HUES6 (cell line): Measurements from ENCODE around the gene BTG4.

ENCODE experiments used
- H3K27ac ChIP-seq: 2 replicates; pipeline ENCODE4 v1.7.0; 2013; ENCODE audit warnings: low read depth, mild to moderate bottlenecking, low read length, inconsistent platforms
- H3K27me3 ChIP-seq: 2 replicates; pipeline ENCODE4 v1.6.1; 2013; ENCODE audit warnings: low read length; ENCODE audit not compliant: control insufficient read depth, insufficient read depth
- H3K36me3 ChIP-seq: 2 replicates; pipeline ENCODE4 v1.6.1; 2013; ENCODE audit warnings: low read length; ENCODE audit not compliant: control insufficient read depth, insufficient read depth
- H3K4me1 ChIP-seq: 2 replicates; pipeline ENCODE4 v1.6.1; 2013; ENCODE audit warnings: low read length; ENCODE audit not compliant: control insufficient read depth, insufficient read depth
- H3K4me3 ChIP-seq: 2 replicates; pipeline ENCODE4 v1.5.1; 2013; ENCODE audit warnings: low read depth, low read length
- H3K9ac ChIP-seq: one replicate; pipeline ENCODE4 v1.6.1; 2013; ENCODE audit warnings: mild to moderate bottlenecking, low read length
- H3K9me3 ChIP-seq: 2 replicates; pipeline ENCODE4 v1.6.1; 2013; ENCODE audit warnings: low read depth, low read length; ENCODE audit not compliant: control insufficient read depth, insufficient read depth

The BTG4 gene

GRCh38 chr11:111490496-111490895 is 21.7 kb downstream of the BTG4 start:
- Histone ChIP-seq H3K4me1 (peaks cover 9% of the 10 kb centered on the region; the same call in 1 of the 2 replicates), H3K36me3 (no peaks in the 10 kb centered on the region), H3K9me3 (peaks cover 7% of the 10 kb centered on the region; the same call in 1 of the 2 replicates), H3K27me3 (no peaks in the 10 kb centered on the region), H3K9ac (no peak overlapping the region), H3K27ac (no peak overlapping the region), H3K4me3 (no peak overlapping the region)

GRCh38 chr11:111483431-111483830 is 28.8 kb downstream of the BTG4 start:
- no peak overlapping the region for H3K4me3 ChIP-seq
- H3K9ac ChIP-seq = no peak overlapping the region

DNA sequence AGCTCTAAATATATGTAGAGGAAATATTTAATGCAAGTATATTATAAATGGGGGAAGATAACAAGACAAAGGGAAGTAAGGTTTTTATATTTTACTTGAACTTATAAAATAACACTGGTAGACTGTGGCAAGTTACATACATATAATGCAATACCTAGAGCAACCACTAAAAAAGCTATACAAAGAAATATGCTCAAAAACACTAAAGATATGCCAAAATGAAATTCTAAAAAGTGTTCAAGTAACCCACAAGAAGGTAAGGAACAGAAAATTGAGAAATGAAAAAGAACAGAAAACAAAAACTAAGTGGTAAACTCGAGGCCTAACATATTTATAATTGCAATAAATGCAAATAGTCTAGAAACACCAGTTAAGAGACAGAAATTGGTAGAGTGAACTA is 32.5 kb downstream of the BTG4 start:
- Histone ChIP-seq H3K4me3 (no peak overlapping the region), H3K27ac (no peak overlapping the region), H3K4me1 (no peaks in the 10 kb centered on the region), H3K36me3 (no peaks in the 10 kb centered on the region), H3K9ac (no peak overlapping the region), H3K27me3 (no peaks in the 10 kb centered on the region), H3K9me3 (peaks cover 4% of the 10 kb centered on the region; the same call in 1 of the 2 replicates)

More at GRCh38 chr11:111483431-111483830, 28.8 kb downstream of the BTG4 start:
- no peaks in the 10 kb centered on the region for H3K36me3 ChIP-seq
- H3K27me3 ChIP-seq = no peaks in the 10 kb centered on the region
- no peak overlapping the region for H3K27ac ChIP-seq
- no peaks in the 10 kb centered on the region for H3K4me1 ChIP-seq
- H3K9me3 ChIP-seq = peaks cover 8% of the 10 kb centered on the region; the same call in 1 of the 2 replicates

GRCh38 chr11:111477898-111478297 is 34.3 kb downstream of the BTG4 start:
- H3K4me3 ChIP-seq = no peak overlapping the region

DNA sequence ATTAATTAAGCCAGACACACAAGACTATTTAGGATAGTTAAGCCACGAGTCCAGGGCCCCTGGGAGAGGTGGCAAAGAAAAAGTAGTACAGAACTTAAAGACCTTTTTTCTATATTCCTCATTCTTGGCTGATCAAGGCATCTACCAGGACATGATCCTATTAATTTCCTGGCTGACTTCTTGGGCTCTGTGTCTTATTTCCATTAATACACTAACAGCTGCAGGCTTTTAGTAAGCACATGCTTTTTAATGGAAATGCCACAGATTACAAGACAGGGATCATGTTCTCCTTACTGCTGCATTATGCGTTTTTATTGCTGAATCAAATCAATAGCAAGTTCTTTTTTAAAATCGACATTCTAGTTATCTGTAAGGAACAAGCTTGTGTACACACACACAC is 35.2 kb downstream of the BTG4 start:
- H3K9me3 ChIP-seq = peaks cover 5% of the 10 kb centered on the region; the same call in 1 of the 2 replicates
- H3K4me1 ChIP-seq = no peaks in the 10 kb centered on the region
- no peaks in the 10 kb centered on the region for H3K36me3 ChIP-seq
- no peak overlapping the region for H3K4me3 ChIP-seq
- no peak overlapping the region for H3K27ac ChIP-seq
- H3K9ac ChIP-seq = no peak overlapping the region
- H3K27me3 ChIP-seq = no peaks in the 10 kb centered on the region

More at GRCh38 chr11:111477898-111478297, 34.3 kb downstream of the BTG4 start:
- no peaks in the 10 kb centered on the region for H3K27me3 ChIP-seq
- H3K9me3 ChIP-seq = peaks cover 5% of the 10 kb centered on the region; the same call in 1 of the 2 replicates
- H3K27ac ChIP-seq = no peak overlapping the region
- no peaks in the 10 kb centered on the region for H3K4me1 ChIP-seq
- no peak overlapping the region for H3K9ac ChIP-seq
- no peaks in the 10 kb centered on the region for H3K36me3 ChIP-seq

DNA sequence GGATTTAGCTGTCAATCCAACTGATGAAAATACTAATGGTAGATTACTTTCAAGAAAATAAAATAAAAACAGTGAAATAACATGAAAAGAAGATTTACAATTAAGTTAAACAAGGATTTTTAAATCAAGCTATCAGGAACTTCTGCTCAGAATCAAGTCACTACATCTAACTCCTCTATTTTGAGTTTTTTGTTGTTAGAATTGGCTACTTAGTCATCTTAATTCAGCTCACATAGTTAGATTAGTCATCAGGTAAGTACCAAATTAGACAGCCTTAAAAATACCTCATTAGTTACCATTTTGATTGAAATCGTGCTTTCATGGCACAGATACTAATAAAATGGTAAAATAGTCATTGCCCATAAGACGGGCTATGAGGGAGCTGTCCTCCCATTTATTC is 35.8 kb downstream of the BTG4 start:
- no peaks in the 10 kb centered on the region for H3K36me3 ChIP-seq
- H3K9ac ChIP-seq = no peak overlapping the region
- H3K4me1 ChIP-seq = no peaks in the 10 kb centered on the region
- peaks cover 5% of the 10 kb centered on the region; the same call in 1 of the 2 replicates for H3K9me3 ChIP-seq
- no peak overlapping the region for H3K27ac ChIP-seq
- H3K27me3 ChIP-seq = no peaks in the 10 kb centered on the region
- no peak overlapping the region for H3K4me3 ChIP-seq

GRCh38 chr11:111474432-111474831 is 37.8 kb downstream of the BTG4 start:
- H3K36me3 ChIP-seq = no peaks in the 10 kb centered on the region
- H3K9ac ChIP-seq = no peak overlapping the region
- H3K27me3 ChIP-seq = no peaks in the 10 kb centered on the region
- H3K4me3 ChIP-seq = no peak overlapping the region
- H3K27ac ChIP-seq = no peak overlapping the region
- no peaks in the 10 kb centered on the region for H3K4me1 ChIP-seq
- peaks cover 5% of the 10 kb centered on the region; the same call in 1 of the 2 replicates for H3K9me3 ChIP-seq

- Histone ChIP-seq H3K36me3 (no peaks in the 10 kb centered on the region), H3K9ac (no peak overlapping the region), H3K4me1 (no peaks in the 10 kb centered on the region), H3K9me3 (peaks cover 5% of the 10 kb centered on the region; the same call in 1 of the 2 replicates), H3K27me3 (no peaks in the 10 kb centered on the region), H3K27ac (no peak overlapping the region), H3K4me3 (no peak overlapping the region)
Observed at GRCh38 chr11:111472228-111472627, 40.0 kb downstream of the BTG4 start.

DNA sequence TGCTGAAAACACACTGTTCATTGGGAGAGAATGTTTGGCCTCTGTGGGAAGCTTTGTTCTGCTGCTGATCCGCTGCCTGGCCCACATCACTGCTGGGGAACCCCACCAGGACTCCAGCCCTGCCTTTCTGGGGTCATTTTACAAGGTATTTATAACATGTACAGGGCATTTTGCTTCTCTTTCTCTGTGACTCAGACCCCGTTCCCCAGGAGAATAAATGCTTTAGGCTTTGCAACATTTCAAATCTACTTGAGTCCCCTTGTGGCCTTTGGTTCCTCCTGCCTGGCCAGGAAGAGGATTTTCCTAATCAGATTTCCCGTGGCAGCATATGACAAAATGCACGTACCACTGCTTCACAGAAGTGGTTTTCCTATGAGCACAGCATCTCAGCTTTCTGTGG is 43.0 kb downstream of the BTG4 start:
- no peaks in the 10 kb centered on the region for H3K27me3 ChIP-seq
- no peak overlapping the region for H3K9ac ChIP-seq
- no peak overlapping the region for H3K4me3 ChIP-seq
- no peaks in the 10 kb centered on the region for H3K4me1 ChIP-seq
- H3K9me3 ChIP-seq = no peaks in the 10 kb centered on the region
- H3K36me3 ChIP-seq = no peaks in the 10 kb centered on the region
- H3K27ac ChIP-seq = no peak overlapping the region

- H3K27ac ChIP-seq = no peak overlapping the region
- H3K36me3 ChIP-seq = no peaks in the 10 kb centered on the region
- H3K4me3 ChIP-seq = no peak overlapping the region
- no peaks in the 10 kb centered on the region for H3K27me3 ChIP-seq
- H3K9me3 ChIP-seq = no peaks in the 10 kb centered on the region
- no peaks in the 10 kb centered on the region for H3K4me1 ChIP-seq
- no peak overlapping the region for H3K9ac ChIP-seq
Observed at GRCh38 chr11:111466615-111467014, 45.6 kb downstream of the BTG4 start.

DNA sequence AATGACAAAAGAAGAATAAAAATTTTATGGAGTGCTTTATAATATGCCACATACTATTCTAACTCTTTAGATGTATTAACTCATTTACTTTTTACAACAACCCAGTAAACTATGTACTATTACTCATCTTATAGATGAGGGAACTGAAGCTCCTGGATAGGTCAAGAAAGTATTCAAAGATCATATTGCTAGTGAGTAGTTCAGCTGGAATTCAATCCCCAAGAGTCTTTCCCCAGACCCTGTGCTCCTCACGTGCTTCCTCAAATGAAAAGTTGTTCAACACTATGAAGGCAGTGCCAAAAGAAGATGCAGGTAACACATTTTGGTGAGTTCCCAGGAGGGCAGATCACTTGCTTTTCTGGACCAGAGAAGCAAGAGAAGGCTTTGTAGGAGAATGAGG is 46.8 kb downstream of the BTG4 start:
- Histone ChIP-seq H3K9me3 (no peaks in the 10 kb centered on the region), H3K36me3 (no peaks in the 10 kb centered on the region), H3K4me1 (no peaks in the 10 kb centered on the region), H3K9ac (no peak overlapping the region), H3K4me3 (no peak overlapping the region), H3K27ac (no peak overlapping the region), H3K27me3 (no peaks in the 10 kb centered on the region)

- Histone ChIP-seq H3K4me1 (no peaks in the 10 kb centered on the region), H3K4me3 (no peak overlapping the region), H3K9ac (no peak overlapping the region), H3K27me3 (no peaks in the 10 kb centered on the region), H3K36me3 (no peaks in the 10 kb centered on the region), H3K9me3 (no peaks in the 10 kb centered on the region), H3K27ac (no peak overlapping the region)
Observed at GRCh38 chr11:111463276-111463675, 48.9 kb downstream of the BTG4 start.
